HepG2 (cell line): ENCODE results near the gene AXDND1. TPM values are rescaled to one million over a fixed set of nuclear protein-coding genes. Genes with fewer than 3 reads are reported as not detected.

Source experiments
- AFF4 ChIP-seq: sonication (generic); formaldehyde crosslinking; IDR thresholded peaks from 2 replicates; pipeline ENCODE4 v1.4.0; 2020; ENCODE audit warnings: missing genetic modification reagents
- CC2D1A ChIP-seq: sonication (generic); formaldehyde crosslinking; IDR thresholded peaks from 2 replicates; pipeline ENCODE4 v1.8.1; 2023; ENCODE audit warnings: mild to moderate bottlenecking, missing genetic modification reagents
- GATAD1 ChIP-seq: IDR thresholded peaks from 2 replicates; pipeline ENCODE4 v1.6.1; 2016; ENCODE audit warnings: missing genetic modification reagents, missing compliant biosample characterization
- GATAD2A ChIP-seq: IDR thresholded peaks from 2 replicates; pipeline ENCODE4 v1.6.1; 2016
- GLMP ChIP-seq: sonication (generic); formaldehyde crosslinking; IDR thresholded peaks from 2 replicates; pipeline ENCODE4 v1.9.0; 2021; ENCODE audit warnings: missing genetic modification reagents, mild to moderate bottlenecking, borderline replicate concordance
- HMG20B ChIP-seq: conservative IDR thresholded peaks from 2 replicates; pipeline ENCODE4 v1.6.1; 2016; ENCODE audit warnings: missing genetic modification reagents, missing compliant biosample characterization
- MIER2 ChIP-seq: IDR thresholded peaks from 2 replicates; pipeline ENCODE4 v1.6.1; 2016; ENCODE audit warnings: missing biosample characterization, missing genetic modification reagents
- NFIC ChIP-seq: IDR thresholded peaks from 2 replicates; pipeline ENCODE4 v1.6.1; 2012; ENCODE audit warnings: mild to moderate bottlenecking, low read length, inconsistent platforms
- NR2F1 ChIP-seq, 2 experiments: fragments of 450-650 bp in 1 of 2; formaldehyde crosslinking in 1 of 2; IDR thresholded peaks; 2 replicates each; pipeline versions ENCODE4 v1.5.0 to v1.6.1; 2016 to 2020; ENCODE audit warnings: mild to moderate bottlenecking in 1 of 2, missing compliant biosample characterization in 1 of 2, missing genetic modification reagents in 1 of 2, moderate library complexity in 1 of 2
- PHF21A ChIP-seq: sonication (generic); formaldehyde crosslinking; IDR thresholded peaks from 2 replicates; pipeline ENCODE4 v1.5.0; 2020; ENCODE audit warnings: mild to moderate bottlenecking, missing genetic modification reagents
- POLR2AphosphoS2 ChIP-seq: IDR thresholded peaks from 2 replicates; pipeline ENCODE4 v1.6.1; 2011; ENCODE audit warnings: low read depth, low read length, improper control_type of control experiment
- REXO4 ChIP-seq: sonication (generic); formaldehyde crosslinking; IDR thresholded peaks from 2 replicates; pipeline ENCODE4 v1.8.0; 2022; ENCODE audit warnings: missing genetic modification reagents, mild to moderate bottlenecking, borderline replicate concordance
- TAF15 ChIP-seq: fragments of 200-400 bp; formaldehyde crosslinking; IDR thresholded peaks from one replicate; pipeline ENCODE4 v1.6.1; 2018; ENCODE audit warnings: mild to moderate bottlenecking, low read depth, low read length; ENCODE audit not compliant: poor library complexity, severe bottlenecking
- TBP ChIP-seq: sonication (generic); formaldehyde crosslinking; IDR thresholded peaks from 2 replicates; pipeline ENCODE4 v1.5.0; 2020; ENCODE audit warnings: missing genetic modification reagents
- YEATS2 ChIP-seq: sonication (generic); formaldehyde crosslinking; IDR thresholded peaks from 2 replicates; pipeline ENCODE4 v1.4.0; 2020; ENCODE audit warnings: missing genetic modification reagents, borderline replicate concordance
- ZNF232 ChIP-seq: sonication (generic); formaldehyde crosslinking; IDR thresholded peaks from 2 replicates; pipeline ENCODE4 v1.4.0; 2020; ENCODE audit warnings: missing genetic modification reagents, borderline replicate concordance
- ZNF546 ChIP-seq: sonication (generic); formaldehyde crosslinking; conservative IDR thresholded peaks from 2 replicates; pipeline ENCODE4 v1.8.1; 2023; ENCODE audit warnings: mild to moderate bottlenecking, missing genetic modification reagents
- ZNF577 ChIP-seq: sonication (generic); formaldehyde crosslinking; IDR thresholded peaks from 2 replicates; pipeline ENCODE4 v1.4.0; 2020; ENCODE audit warnings: mild to moderate bottlenecking, low read depth, missing genetic modification reagents, borderline replicate concordance
- ZNF773 ChIP-seq: sonication (generic); formaldehyde crosslinking; IDR thresholded peaks from 2 replicates; pipeline ENCODE4 v1.4.0; 2020; ENCODE audit warnings: missing genetic modification reagents, borderline replicate concordance
- ZNF777 ChIP-seq: sonication (generic); formaldehyde crosslinking; IDR thresholded peaks from 2 replicates; pipeline ENCODE4 v1.4.0; 2020; ENCODE audit warnings: missing genetic modification reagents
- polyA plus RNA-seq, 8 experiments: library from polyadenylated mRNA; depleted of rRNA in 3 of 8; stranded (reverse) in 7 of 8; unstranded in 1 of 8; fragments of >200 nt; fragmentation: Illumina TruSeq in 4 of 8; extraction: Trizol in 4 of 8; gene quantifications; 2 replicates each; pipeline versions ENCODE4 v1.2.1 to v1.2.3, GENCODE V29; 2011 to 2016; ENCODE audit warnings: low read depth in 4 of 8, missing spikeins in 1 of 8, mixed read lengths in 1 of 8; ENCODE audit not compliant: insufficient read depth in 1 of 8
- total RNA-seq, 5 experiments: library from RNA; depleted of rRNA; stranded (reverse); fragments of >200 nt; fragmentation: Illumina TruSeq; extraction: Trizol; gene quantifications; 2 replicates each; pipeline ENCODE4 v1.2.3, GENCODE V29; 2016; ENCODE audit warnings: low read depth in 1 of 5
- TF ChIP-seq, protein P1 (sequence below): sonication (generic); formaldehyde crosslinking; IDR thresholded peaks from 2 replicates; pipeline ENCODE4 v1.5.0; 2020; ENCODE audit warnings: missing genetic modification reagents, mild to moderate bottlenecking, borderline replicate concordance
- TF ChIP-seq, protein P2 (sequence below), 2 experiments: sonication (generic) in 1 of 2; formaldehyde crosslinking in 1 of 2; IDR thresholded peaks; 2 replicates each; pipeline versions ENCODE4 v1.5.1 to v1.6.1; 2011 to 2020; ENCODE audit warnings: borderline replicate concordance in 1 of 2, low read depth in 1 of 2, low read length in 1 of 2, mild to moderate bottlenecking in 1 of 2, missing genetic modification reagents in 1 of 2, moderate library complexity in 1 of 2

Gene AXDND1
- total and polyA plus RNA-seq, 2 of the 13 experiments (the other 11 are each of a cell fraction or from before 2014, with no cell fraction given), result 0.15 to 0.40 TPM

- TF ChIP-seq GLMP (CRISPR knock-in tag), result no peak
- peak; percentile 66 for TF ChIP-seq GATAD1 (CRISPR knock-in tag)
- TF ChIP-seq TAF15, result no peak
- no peak for TF ChIP-seq AFF4 (CRISPR knock-in tag)
- TF ChIP-seq ZNF773 (CRISPR knock-in tag), result 0 out of 2 replicates have a peak, but pooled peaks have one; percentile 52
- TF ChIP-seq ZNF546 (CRISPR knock-in tag), result no peak
- peak; percentile 40; the same call in 1 of the 2 replicates for TF ChIP-seq PHF21A (CRISPR knock-in tag)
- no peak for TF ChIP-seq ZNF577
- TF ChIP-seq, protein P1, sequence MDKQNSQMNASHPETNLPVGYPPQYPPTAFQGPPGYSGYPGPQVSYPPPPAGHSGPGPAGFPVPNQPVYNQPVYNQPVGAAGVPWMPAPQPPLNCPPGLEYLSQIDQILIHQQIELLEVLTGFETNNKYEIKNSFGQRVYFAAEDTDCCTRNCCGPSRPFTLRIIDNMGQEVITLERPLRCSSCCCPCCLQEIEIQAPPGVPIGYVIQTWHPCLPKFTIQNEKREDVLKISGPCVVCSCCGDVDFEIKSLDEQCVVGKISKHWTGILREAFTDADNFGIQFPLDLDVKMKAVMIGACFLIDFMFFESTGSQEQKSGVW (CRISPR knock-in tag), result no peak
- TF ChIP-seq TBP (CRISPR knock-in tag), result no peak
- no peak for TF ChIP-seq POLR2AphosphoS2
- TF ChIP-seq, protein P2, sequence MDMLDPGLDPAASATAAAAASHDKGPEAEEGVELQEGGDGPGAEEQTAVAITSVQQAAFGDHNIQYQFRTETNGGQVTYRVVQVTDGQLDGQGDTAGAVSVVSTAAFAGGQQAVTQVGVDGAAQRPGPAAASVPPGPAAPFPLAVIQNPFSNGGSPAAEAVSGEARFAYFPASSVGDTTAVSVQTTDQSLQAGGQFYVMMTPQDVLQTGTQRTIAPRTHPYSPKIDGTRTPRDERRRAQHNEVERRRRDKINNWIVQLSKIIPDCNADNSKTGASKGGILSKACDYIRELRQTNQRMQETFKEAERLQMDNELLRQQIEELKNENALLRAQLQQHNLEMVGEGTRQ (IDR thresholded peaks at IDR 0.05; ENCODE audit: low read depth, low read length), result no peak
- TF ChIP-seq, protein P2 (CRISPR knock-in tag; IDR thresholded peaks at IDR 0.05; ENCODE audit: borderline replicate concordance), result no peak
- no peak for TF ChIP-seq NFIC
- TF ChIP-seq NR2F1 (CRISPR knock-in tag; IDR thresholded peaks at IDR 0.05), result no peak; a peak in 1 of 4 replicates
- peak; percentile 42; the same call in 1 of the 2 replicates for TF ChIP-seq MIER2 (CRISPR knock-in tag)
- no peak; the same call in 1 of the 2 replicates for TF ChIP-seq ZNF232
- no peak for TF ChIP-seq HMG20B (CRISPR knock-in tag)
- peak; percentile 29; the same call in 1 of the 2 replicates for TF ChIP-seq GATAD2A (CRISPR knock-in tag)
- no peak for TF ChIP-seq ZNF777 (CRISPR knock-in tag)
- TF ChIP-seq REXO4 (CRISPR knock-in tag), result no peak
- TF ChIP-seq CC2D1A (CRISPR knock-in tag), result no peak
- peak; percentile 80 for TF ChIP-seq YEATS2 (CRISPR knock-in tag)
Measured at GRCh38 chr1:179365342-179366092, at the start of gene AXDND1 (continued).
